HG02970 (cell line): Measurements from ENCODE around the gene BAIAP2L2.
"Not testable (repeated sequence)": the region's sequence is repeated elsewhere in the genome, so short reads cannot be mapped to it uniquely, and the experiment has no call there.

Experiments used
- ATAC-seq: cut with Tn5 transposase; IDR thresholded peaks from one replicate; pipeline ENCODE4 v1.9.1; 2021; ENCODE audit warnings: mild to moderate bottlenecking, moderate library complexity, moderate number of reproducible peaks; ENCODE audit not compliant: unreplicated experiment, low FRiP score

BAIAP2L2 gene

DNA sequence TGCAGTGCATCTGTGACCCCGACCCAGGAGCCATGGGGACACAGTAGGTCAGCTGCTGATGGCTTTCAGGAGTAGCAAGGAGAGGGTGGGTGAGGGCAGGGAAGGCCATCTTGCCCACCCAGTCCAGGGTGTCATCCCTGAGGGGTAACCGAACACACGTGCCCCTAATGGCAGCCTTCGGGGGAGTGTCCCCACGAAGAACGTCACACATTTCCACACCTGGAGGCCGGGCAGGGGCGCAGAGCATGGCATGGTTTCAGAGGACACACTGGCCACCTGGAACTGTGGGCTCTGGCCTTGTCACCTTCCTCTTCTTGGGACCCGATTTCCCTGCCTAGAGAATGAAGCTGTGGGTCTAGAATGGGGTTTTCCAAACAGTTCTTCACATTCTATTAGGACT is 19.4 kb upstream of the BAIAP2L2 start:
- no peak for ATAC-seq

DNA sequence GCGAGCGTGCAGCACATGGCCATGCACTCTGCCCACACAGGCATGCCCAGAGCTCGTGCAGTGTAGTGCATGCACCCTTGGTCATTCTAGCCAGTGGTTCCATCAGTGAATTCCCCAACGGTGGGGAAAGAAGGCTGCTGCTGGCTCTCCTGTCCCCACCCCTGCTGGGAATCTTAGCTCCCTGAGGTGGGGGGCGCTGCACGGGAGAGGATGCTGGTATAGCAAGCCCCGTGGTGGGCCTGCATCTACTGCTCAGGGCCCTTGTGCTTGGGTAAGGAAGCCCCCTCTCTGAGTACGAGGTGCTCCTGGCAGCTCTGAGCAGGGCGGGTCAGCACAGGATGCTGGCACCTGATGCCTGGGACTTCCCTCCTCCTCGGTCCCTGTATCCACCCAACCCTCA is 18.5 kb upstream of the BAIAP2L2 start:
- no peak for ATAC-seq

DNA sequence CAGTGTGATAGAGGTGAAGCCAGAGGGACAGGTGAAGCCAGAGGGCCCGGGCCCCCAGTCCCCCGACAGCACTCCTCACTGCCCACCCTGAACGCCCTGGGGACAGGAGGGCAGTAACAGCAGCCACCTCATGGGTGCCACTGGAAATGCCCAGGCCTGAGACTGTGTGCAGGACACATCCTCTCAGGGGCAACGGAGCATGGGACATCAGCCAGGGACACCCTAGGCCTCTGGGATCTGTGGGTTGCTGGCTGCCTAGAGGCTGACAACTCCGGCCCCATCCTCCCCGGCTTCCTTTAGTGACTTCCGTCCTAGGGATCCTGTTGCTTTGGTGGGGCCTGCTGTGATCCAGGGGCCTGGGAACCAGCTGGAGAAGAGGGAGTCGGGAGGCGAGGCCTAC is 17.4 kb upstream of the BAIAP2L2 start:
- no peak for ATAC-seq

DNA sequence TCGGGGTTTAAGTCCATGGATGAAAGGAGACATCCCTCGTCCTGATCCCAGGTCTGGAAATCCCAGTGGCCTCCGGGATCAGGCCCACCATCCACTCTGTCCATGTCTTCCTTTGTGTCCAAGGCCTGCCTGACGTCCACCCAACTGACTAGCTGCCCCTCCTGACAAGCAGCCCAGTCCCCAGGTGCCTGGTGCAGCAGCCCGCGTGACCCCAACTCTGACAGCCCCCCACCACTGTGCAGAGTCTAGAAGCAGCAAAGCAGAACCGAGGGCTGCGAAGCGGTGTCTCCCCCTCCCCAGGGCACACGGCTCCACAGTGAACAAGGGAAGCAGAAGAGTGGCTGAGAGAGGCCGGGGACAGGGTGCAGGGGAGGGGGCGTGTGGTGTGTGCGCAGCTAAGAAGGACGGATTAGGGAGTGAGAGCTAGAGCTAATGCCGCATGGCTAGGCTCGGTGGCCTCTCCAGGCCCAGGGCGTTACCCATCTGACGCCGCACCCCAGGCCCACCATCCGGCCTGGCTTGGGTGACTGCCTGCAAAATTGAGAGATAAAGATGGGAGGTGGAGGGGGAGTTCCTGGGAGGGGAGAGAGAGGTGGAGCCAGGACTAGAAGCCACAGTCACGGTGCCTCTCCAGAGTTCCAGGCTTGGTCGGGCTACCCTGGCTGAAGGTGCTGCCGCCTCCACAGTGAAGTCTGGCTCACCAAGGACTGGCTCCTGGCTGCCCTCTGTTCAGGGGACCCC is 16.6 kb upstream of the BAIAP2L2 start:
- no peak for ATAC-seq

DNA sequence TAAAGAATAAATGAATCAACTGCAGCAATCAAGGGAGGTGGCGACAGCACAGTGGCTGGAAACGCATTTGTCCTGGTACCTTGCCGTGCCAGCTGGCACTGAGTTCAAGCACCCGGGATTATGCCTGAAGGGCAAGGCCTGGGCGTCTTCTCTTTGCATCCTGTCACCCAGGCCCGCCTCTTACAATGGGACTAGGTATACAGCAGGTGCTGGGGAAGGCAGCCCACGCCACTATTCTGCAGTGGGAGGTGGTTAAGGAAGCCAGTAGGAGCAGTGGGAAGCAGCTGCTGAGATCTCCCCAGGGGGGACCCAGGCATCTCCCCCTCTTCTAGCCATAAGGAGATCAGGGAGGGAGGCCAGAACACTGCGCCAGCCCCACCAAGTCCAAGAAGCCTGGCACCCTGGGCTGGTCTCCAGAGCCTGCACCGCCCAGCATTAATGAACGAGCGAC is 15.3 kb upstream of the BAIAP2L2 start:
- ATAC-seq = no peak

DNA sequence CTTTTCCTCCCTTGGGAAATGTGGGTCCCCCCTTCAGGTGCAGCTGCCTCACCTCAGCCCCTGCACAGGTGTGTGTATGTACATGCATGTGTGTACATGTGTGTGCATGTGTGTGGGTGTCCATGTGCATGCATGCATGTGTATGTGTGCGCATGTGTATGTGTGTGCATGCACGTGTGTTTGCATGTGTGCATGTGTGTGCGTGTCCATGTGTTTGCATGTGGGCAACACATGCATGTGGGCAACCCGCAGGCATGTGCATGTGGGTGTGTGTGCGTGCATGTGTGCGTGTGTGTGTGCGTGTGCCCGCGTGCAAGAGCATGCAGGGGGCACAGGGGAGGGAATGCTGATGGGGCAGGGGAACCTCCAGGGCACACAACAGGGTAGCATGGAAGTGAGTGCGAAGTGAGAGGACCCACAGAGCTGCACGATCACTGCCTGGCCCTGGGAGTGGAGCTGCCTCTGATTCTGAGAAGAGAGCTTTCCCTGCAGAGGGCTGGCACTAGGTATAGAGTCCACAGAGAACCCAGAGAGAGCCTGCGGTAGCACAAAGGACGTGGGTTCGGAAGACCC is 14.6 kb upstream of the BAIAP2L2 start:
- ATAC-seq = no peak

DNA sequence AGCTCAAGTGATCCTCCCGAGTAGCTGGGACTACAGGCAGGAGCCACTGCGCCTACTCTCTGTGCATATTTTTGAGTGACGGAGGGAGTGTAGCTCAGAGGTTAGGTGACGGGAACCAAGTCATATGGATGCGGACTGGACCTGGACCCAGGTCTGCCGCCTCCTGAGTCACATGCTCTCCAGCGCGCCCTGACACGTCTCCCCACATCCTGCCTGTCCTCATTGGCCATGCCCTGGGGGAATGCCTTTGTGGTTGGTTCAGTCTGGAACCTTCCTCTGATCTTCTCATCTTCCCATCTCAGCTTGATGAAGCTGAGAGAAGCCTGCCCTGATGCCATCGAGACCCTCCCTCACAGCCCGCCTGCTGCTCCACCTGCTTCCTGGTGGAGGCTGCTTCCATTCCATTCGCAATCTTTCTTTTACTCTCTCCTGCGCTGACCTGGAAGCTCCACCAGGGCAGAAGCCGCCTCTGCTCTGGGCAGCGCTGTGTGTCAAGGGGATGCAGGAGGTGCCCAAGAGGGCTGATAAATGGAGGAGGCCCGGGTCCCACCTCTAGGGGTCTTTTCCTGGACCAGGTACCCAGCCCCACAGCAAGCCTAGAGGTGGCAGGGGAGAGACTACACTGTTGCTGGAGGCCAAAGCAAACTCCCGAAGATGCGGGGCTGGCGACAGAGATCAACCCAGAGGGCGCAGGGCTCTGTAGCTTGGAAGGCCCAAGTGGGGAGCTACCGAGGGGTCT is 13.9 kb upstream of the BAIAP2L2 start:
- ATAC-seq = no peak

DNA sequence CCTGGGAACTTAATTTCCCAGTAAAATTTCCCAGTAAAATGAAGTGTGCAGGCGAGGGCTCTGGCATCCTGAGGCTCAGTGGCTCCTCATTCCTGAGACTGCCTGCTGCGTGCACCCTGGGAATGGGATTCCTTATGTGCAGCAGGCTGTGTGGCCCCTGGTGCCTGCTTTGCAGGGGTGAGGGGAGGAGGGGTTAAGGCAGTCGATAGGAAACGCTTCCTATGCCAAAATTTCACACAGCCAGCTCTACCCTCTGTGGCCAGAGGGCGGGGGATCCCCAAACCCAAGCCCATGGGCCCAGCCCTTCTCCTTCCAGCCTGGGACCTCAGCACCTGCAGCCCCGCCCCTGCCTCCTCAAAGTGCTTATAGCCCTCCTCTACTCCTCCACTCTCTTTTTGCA is 12.1 kb upstream of the BAIAP2L2 start:
- no peak for ATAC-seq

DNA sequence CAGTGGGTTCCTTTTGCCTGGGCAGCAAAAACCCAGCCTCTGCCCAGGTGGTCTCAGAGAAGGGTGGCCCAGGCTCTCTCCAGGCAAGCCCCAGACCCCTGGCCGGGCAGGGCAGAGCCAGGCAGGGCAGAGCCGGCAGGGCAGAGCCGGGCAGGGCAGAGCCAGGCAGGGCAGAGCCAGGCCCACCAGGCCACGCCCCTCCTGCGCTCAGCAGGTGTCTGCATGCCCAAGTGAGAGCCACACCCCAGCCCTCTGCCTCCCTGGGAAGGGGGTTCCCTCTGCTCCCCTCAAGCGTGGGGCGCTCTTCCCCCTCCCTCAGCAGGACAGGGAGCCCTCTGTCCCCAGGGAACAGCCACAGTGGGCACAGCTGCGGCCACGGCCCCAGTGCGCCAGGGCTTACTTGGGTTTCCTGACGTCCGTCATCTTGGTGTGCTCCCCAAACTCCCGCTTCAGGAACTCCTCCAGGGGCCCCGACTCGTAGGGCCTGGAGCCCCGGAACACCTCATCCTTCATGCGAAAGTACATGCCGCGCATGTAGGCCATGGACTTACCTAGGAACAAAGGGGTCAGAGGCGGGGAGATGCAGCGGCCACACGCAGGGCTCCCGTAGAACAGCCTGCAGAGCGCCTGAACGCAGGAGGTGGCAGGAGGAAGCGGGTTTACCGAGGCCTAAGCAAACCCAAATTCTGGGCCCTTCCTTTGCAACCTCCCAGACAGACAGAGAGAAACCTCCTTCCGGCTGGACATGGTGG is 10.1 kb upstream of the BAIAP2L2 start:
- no peak for ATAC-seq

DNA sequence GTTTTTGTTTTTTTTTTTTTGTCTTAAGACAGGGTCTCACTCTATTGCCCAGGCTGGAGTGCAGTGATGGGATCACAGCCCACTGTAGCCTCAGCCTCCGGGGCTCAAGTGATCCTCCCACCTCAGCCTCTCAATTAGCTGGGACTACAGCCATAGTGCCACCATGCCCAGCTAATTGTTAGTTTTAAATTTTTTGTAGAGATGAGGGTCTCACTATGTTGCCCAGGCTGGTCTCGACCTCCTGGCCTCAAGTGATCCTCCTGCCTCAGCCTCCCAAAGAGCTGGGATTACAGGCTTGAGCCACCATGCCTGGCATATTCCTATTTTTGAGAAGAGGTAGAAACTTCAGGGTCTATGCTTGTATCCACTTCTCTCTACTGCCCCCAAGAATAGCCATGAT is 8.3 kb upstream of the BAIAP2L2 start:
- not testable (repeated sequence) for ATAC-seq

DNA sequence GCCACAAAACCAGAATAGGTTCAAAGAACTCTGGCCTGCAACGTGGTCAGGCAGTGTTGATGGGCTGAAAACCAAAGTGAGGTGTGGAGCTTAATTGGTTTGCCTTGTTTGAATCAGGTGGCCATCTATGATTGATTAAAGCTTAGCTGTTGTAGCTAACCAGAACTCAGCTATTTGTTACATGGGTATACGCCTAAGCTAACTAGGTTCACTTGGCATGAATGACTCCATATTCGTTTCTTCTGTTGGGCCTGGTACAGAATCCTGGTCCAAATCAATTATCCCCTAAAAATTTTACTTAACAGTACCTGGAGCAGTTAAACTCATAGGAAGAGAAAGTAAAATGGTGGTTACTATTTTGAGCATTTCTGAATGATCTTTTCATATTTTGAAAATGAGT is 7.7 kb upstream of the BAIAP2L2 start:
- no peak for ATAC-seq

DNA sequence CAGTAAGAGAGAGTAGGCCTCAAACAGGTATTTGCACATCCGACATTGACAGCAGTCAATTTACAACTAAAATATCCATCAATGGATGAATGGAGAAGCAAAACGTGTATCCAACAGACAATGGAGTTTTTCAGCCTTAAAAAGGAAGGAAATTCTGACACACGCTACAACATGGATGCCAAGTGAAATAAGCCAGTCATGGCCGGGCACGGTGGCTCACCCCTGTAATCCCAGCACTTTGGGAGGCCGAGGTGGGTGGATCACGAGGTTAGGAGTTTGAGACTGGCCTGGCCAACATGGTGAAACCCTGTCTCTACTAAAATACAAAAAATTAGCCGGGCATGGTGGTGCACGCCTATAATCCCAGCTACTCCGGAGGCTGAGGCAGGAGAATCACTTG is 7.1 kb upstream of the BAIAP2L2 start:
- not testable (repeated sequence) for ATAC-seq

DNA sequence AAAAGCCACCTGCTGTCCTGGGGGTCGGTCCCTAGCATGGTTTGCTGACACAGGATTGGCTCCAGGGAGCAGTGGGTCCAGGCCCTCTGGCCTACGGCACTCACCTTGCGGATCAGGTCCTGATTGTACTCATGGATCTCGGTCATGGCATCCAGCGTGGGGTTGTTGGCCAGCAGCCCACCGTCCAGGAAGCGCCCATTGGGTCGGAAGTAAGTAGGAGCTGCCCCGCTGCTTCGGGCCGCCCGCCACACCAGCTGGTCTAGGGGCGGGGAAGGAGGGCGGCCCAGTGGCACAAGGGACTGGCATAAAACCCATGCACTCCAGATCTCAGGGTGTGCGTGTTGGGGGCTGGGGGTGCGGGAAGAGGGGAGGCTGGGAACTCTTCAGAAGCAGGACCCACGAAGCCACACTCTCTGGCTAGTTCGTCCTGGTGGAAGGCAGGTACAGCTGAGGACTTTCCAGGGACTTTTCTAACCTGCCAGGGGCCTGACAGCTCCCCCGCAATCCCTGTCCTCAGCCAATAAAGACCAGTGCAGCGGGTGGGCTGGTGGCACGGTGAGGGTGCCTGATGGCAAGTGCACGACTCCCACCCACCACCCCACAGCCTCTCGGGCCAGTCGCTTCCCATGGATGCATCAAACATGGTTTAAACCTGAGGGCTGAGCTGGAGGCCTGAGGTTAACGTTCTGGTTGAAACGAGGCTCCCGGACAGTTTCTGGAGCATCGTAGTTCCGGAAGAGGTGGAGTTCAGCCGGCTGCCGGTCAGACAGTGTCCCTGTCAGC is 5.1 kb upstream of the BAIAP2L2 start:
- ATAC-seq = no peak

DNA sequence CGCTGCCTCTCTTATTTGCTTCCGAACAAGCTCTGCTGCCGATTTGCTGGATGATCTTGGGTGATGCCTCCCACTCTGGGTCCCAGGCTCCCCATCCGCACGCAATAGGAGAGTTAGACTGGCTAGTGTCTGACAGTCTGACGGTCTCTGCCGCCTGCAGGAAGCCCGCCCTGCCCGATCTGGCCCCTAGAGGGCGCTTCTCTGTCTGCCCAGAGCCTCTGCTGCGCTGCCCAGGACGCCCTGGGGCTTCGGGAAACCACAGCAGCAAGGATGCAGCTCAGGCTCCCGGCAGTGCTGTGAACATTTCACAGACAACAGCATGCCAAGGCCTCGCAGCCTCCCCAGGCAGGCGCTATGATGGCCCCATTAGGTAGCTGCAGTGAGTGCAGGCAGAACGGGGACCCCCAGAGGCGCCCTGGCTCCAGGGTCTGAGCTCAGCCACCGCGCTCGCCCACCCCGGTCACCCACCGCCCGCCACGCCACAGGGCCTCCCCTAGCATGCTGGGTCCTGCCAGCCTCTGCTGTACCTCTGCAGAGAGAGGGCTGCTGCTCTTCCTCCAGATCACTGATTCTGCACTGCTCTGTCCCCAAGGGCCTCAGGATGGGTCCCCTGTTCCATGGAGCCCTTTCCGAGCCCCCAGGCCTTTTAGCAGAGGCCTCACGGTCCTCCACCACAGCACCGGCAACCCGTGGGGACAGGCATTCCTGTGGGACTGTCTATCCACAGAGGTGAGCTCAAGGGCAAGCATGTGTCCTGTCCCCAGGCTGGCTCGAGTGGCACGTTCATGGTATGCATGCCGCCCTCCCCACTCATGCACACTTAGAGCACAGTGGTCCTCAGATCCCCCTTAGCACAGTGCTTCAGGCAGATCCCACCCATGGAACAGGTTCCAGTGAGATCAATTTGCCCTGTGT is 4.3 kb upstream of the BAIAP2L2 start:
- ATAC-seq = no peak

DNA sequence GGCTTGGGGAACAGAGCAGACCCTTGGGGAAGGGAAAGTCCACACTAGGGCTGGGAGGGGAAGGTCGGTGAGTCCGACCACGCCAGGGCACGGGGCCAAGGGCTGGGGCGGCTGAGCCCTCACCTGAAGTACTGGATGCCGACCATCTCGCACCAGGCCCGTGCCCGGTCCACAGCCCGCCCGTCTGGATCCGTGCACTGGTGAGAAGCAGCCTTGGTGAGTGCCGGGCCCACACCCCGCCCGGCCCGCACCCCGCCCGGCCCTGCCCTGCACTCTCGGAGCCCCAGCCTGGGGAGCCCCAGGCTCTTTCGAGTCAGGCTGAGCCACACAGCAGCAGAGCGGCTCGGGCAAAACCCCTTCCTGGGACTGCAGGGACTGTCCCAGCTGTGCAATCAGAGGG is 1.9 kb upstream of the BAIAP2L2 start:
- no peak for ATAC-seq

DNA sequence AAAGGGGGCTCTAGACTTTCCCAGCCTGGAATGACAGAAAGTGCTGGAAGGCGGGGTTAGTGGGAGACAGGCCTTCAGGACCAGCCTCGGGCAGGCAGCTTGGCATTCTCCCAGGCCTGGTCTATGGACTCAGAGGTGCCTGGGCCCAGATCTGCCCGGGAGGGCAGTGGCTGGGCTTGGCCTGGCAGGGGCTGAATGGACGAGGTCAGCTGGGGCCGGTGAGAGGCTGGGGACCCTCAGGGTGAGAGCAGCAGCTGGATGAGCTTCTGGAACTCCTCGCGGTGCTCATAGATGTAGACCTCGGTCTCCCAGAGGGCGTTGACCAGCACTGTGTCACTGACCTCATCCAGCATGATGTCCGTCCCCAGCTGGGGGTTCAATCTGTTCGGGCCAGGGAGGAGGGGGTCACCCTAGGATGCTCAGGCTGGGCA is 1.5 kb upstream of the BAIAP2L2 start:
- ATAC-seq = no peak

DNA sequence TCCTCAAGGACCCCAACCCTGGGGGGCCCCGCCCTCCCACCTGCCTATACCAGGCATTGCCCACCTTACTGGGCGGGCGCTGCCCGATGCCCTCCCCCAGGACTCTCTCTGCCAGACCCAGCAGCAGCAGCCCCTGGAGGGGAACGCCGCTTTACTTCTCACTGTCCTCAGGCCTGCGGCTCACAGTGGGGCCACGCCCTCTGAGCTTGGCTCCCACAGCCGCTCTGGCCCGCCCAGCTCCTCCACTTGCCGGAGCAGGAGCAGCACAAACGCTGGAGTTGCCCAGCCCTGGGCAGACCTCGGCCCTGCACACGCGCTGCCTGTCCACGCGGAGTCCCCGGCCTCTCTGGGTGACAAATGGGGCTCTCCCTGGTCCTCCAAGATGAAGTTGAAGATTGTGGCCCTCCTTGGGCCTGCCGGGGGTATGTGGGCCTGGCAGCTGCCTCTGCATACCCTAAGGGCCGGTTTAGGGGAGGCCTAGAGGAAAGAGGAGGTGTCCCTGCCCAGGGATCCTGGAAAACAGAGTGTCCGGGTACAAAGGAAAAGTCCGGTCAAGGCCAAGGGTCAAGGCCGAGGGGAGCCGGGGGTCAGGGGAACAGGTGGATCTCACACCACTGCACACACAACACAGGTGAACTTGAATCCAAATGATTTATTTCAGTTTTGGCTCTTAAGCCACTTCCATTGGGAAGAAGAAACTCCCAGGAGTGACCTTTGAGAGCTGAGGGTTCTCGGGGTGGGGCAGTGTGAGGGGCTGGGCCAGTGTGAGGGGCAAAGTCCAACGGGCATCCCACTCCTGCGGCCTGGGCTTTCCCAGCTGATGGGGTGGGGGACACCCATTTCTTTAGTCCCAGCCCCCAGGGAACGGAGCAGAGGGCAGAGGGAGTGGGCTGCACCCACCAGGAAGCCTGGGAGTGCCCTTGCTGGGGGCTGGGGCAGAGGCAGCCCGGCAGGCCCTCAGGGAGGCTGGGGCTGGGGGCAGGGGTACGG is 674 bp upstream of the BAIAP2L2 start:
- ATAC-seq = no peak
